ENCODE data around the gene RELN. TPM values are rescaled to one million over a fixed set of nuclear protein-coding genes. Genes with fewer than 3 reads are reported as not detected.

Gene RELN
- total and polyA plus RNA-seq, 10 donors = 0.03 to 7.6 (median 1.0) TPM

DNA sequence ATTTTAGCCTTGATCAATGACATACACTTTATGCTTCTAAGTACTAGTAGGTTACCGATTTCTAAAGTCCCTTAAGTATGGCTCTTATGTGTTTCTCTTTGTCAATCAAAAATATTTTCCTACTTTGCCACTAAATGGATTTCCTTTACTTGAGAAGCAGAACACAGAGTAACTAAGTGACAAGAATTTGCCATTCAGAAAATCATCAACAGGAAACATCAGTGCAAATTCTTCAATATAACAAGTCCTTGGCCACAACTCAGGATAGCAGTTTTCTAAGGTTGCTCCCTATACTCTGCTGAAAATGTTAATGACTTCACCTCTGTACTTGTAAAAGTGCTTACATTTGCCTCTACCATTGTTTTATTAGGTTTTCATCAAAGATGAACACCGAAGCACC, 303.8 kb downstream of the RELN start:
- intact Hi-C loops (cut with DNase I; ENCODE audit: low total_unique reads) = no loop called here
- WGBS, 5 donors = 63 to 76% (median 75%) methylated on average over 2 of the region's 2 CpGs
- TF ChIP-seq POLR2AphosphoS5 (IDR thresholded peaks at IDR 0.05) = no peak
- TF ChIP-seq POLR2A (IDR thresholded peaks at IDR 0.05) = no peak
- TF ChIP-seq CTCF (IDR thresholded peaks at IDR 0.05 in 8 of 11, conservative IDR thresholded peaks at IDR 0.05 in 3 of 11) = no peak

DNA sequence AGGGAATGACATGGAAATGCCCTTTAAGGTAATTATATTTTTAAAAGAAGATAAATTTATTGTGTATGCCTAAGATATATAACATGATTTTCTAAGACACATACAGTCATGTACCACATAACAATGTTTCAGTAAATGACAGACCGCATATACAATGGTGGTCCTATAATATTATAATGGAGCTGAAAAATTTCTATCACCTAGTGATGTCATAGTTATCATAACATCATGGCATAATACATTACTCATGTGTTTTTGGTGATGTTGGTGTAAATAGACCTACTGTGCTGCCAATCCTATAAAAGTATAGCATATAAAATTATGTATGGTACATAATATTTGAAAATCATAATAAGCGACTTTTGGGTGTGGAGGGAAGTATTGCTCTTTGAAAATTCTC, 306.1 kb downstream of the RELN start:
- Histone ChIP-seq H3K4me3 (no peak overlapping the region), H3K27ac (no peak overlapping the region), H3K4me1 (no peaks in the 10 kb centered on the region), H3K9me3 (no peaks in the 10 kb centered on the region), H3K27me3 (replicated peaks in 1 of 7) (no peaks in the 10 kb centered on the region), H3K36me3 (no peaks in the 10 kb centered on the region)
- TF ChIP-seq CTCF (IDR thresholded peaks at IDR 0.05 in 8 of 11, conservative IDR thresholded peaks at IDR 0.05 in 3 of 11) (no peak), POLR2A (IDR thresholded peaks at IDR 0.05) (no peak), POLR2AphosphoS5 (IDR thresholded peaks at IDR 0.05) (no peak)
- intact Hi-C loops (cut with DNase I; ENCODE audit: low total_unique reads) = no loop called here
- WGBS, 5 donors = 78 to 90% (median 83%) methylated on average over 2 of the region's 2 CpGs
- DNase-seq = no peak

More for the DNA sequence above, 303.8 kb downstream of the RELN start:
- H3K4me3 ChIP-seq = no peak overlapping the region
- H3K9me3 ChIP-seq = no peaks in the 10 kb centered on the region
- DNase-seq = no peak
- H3K27me3 ChIP-seq (replicated peaks in 1 of 7) = peaks cover 0 to 6% (median 0%) of the 10 kb centered on the region in 7 donors
- H3K27ac ChIP-seq = no peak overlapping the region
- H3K36me3 ChIP-seq = no peaks in the 10 kb centered on the region
- no peaks in the 10 kb centered on the region for H3K4me1 ChIP-seq

DNA sequence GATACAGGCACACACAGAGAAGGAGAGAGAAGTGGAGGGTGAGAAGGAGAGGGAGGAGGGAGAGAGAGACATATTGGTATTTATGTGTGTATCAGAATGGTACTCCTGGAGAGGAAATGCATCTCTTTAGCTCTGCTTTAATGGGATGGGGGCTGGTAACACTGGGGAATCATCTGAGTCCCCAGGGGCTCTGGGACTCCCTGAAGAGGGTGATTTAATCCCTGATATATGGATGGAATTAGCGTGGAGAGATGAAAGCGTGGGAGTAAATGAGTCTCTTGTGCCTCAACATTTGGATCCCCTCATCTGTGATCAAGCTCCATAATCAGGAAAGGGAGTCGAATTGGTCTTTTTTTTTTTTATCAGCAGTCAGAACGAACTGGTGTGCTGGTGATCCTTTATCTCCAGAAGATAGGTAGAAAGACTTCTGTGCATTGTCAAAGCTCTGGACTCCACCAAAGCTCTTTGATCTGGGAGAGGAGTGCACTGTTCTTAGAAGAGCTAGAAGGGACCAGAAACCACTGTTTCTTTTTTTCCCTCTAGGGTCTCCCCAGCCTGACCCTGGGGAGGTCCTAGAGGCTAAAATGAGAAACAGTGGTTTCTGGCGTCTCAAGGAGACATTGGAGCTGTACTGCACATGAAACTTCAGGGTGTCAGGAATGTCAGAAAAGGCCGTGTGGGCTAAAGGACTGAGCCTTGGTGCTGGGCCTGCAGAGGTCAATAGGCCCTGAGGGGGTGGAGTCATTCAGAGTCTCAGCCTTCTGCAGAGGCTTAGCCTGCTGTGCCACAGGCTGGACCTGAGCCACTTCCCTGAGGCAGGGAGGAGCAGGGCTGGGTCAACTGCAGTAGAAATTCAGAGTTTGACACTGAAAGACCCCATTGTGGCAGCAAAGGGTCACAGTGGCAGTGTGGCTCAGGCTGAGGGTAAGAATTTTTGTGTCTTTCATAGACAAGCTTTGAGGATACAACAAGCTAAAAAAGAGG, 309.0 kb downstream of the RELN start:
- TF ChIP-seq POLR2AphosphoS5 (IDR thresholded peaks at IDR 0.05) (no peak), POLR2A (IDR thresholded peaks at IDR 0.05) (no peak), CTCF (IDR thresholded peaks at IDR 0.05 in 8 of 11, conservative IDR thresholded peaks at IDR 0.05 in 3 of 11) (no peak)
- H3K36me3 ChIP-seq = no peaks in the 10 kb centered on the region
- intact Hi-C loops (cut with DNase I; ENCODE audit: low total_unique reads) = no loop called here
- H3K27me3 ChIP-seq (replicated peaks in 1 of 7) = no peaks in the 10 kb centered on the region
- H3K27ac ChIP-seq = no peak overlapping the region
- 50 to 70% (median 57%) methylated on average over 6 of the region's 6 CpGs for WGBS, 5 donors
- H3K4me1 ChIP-seq = no peaks in the 10 kb centered on the region
- H3K9me3 ChIP-seq = peaks cover 0 to 6% (median 0%) of the 10 kb centered on the region in 8 donors
- DNase-seq = no peak
- H3K4me3 ChIP-seq = no peak overlapping the region

All from spleen (tissue), 11 donors.